Retinal pigment epithelial cell (primary cell): ENCODE data around the gene TMEM61.

Source experiments
- DNase-seq: peaks from one replicate; pipeline ENCODE4 v3.0.0-alpha.2; 2010; ENCODE audit warnings: low read depth
- H3K4me3 ChIP-seq: 2 replicates; pipeline ENCODE4 v1.5.1; 2011; ENCODE audit warnings: mild to moderate bottlenecking, low read length, control low read depth, moderate library complexity
- TF ChIP-seq, protein P1 (sequence below): conservative IDR thresholded peaks from 2 replicates; pipeline ENCODE4 v1.5.1; 2011; ENCODE audit warnings: low read depth, low read length, control low read depth, inconsistent platforms

The TMEM61 gene

DNA sequence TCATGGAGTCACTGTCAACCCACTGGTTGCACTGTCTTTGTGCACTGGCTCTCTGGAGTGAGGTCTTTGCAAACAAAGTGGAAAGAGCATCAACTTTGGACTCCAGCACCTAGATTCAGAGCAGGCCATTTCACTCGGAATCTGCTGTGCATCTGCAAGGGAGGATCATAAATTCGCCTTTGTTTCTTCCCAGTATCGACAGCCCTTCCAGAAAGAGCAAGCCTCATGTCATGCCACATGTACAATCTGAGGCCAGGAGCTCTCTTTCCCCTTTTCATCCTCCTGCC, 58.1 kb downstream of the TMEM61 start:
- TF ChIP-seq, protein P1, sequence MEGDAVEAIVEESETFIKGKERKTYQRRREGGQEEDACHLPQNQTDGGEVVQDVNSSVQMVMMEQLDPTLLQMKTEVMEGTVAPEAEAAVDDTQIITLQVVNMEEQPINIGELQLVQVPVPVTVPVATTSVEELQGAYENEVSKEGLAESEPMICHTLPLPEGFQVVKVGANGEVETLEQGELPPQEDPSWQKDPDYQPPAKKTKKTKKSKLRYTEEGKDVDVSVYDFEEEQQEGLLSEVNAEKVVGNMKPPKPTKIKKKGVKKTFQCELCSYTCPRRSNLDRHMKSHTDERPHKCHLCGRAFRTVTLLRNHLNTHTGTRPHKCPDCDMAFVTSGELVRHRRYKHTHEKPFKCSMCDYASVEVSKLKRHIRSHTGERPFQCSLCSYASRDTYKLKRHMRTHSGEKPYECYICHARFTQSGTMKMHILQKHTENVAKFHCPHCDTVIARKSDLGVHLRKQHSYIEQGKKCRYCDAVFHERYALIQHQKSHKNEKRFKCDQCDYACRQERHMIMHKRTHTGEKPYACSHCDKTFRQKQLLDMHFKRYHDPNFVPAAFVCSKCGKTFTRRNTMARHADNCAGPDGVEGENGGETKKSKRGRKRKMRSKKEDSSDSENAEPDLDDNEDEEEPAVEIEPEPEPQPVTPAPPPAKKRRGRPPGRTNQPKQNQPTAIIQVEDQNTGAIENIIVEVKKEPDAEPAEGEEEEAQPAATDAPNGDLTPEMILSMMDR: no peak
- H3K4me3 ChIP-seq: no peak overlapping the region
- no peak for DNase-seq

DNA sequence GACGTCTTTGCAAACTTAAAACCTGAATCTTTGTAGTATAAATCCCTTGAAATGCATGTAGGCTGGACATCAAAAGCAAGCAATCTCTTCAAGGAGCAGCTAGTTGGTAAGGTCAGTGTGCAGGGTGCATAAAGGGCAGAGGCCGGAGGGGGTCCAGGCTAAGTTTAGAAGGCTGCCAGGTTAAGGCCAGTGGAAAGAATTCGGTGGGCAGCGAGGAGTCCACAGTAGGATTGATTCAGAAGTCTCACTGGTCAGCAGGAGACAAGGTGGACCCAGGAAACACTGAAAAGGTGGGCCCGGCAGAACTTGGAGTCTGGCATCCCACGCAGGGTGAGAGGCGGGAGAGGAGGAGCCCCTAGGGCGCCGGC, 58.5 kb downstream of the TMEM61 start:
- H3K4me3 ChIP-seq: peak overlapping the region; percentile 41
- TF ChIP-seq, protein P1: no peak
- DNase-seq: no peak

DNA sequence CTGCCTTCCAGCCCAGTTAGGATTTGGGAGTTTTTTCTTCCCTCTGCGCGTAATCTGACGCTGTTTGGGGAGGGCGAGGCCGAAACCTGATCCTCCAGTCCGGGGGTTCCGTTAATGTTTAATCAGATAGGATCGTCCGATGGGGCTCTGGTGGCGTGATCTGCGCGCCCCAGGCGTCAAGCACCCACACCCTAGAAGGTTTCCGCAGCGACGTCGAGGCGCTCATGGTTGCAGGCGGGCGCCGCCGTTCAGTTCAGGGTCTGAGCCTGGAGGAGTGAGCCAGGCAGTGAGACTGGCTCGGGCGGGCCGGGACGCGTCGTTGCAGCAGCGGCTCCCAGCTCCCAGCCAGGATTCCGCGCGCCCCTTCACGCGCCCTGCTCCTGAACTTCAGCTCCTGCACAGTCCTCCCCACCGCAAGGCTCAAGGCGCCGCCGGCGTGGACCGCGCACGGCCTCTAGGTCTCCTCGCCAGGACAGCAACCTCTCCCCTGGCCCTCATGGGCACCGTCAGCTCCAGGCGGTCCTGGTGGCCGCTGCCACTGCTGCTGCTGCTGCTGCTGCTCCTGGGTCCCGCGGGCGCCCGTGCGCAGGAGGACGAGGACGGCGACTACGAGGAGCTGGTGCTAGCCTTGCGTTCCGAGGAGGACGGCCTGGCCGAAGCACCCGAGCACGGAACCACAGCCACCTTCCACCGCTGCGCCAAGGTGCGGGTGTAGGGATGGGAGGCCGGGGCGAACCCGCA, 59.1 kb downstream of the TMEM61 start, which contains the start of gene PCSK9:
PCSK9 (plus strand) TSS at position 207 of the 741 bp plus-strand sequence; CDS start at position 497, 290 bp downstream.
- TF ChIP-seq, protein P1: no peak
- DNase-seq: no peak
- H3K4me3 ChIP-seq: peak within 1 kb of the TSS; percentile 41

DNA sequence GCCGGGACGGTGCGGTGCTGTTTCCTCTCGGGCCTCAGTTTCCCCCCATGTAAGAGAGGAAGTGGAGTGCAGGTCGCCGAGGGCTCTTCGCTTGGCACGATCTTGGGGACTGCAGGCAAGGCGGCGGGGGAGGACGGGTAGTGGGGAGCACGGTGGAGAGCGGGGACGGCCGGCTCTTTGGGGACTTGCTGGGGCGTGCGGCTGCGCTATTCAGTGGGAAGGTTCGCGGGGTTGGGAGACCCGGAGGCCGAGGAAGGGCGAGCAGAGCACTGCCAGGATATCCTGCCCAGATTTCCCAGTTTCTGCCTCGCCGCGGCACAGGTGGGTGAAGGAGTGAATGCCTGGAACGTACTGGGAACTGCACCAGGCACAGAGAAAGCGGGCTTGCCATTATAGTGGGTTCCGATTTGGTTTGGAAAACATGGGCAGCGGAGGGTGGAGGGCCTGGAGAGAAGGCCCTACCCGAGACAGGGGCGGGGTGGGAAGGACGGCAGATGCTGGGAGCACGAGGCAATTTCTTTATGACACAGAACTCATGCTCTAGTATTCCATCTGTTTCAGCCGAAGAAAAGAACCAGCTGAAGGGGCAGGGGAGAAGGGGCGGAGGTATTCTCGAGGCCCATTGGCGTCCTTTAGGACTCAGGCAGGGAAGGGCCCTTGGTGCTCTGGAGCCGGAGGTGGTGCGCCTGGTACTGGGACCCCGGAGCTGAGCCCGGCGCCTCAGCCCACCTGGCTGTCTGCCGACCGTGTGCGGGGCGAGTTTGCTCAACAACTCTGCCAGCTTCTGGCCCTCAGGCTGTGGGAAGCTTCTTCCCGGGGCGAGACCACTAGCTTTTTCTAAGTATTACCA, 59.9 kb downstream of the TMEM61 start:
- H3K4me3 ChIP-seq: peak overlapping the region; percentile 41
- no peak for DNase-seq
- TF ChIP-seq, protein P1: no peak

DNA sequence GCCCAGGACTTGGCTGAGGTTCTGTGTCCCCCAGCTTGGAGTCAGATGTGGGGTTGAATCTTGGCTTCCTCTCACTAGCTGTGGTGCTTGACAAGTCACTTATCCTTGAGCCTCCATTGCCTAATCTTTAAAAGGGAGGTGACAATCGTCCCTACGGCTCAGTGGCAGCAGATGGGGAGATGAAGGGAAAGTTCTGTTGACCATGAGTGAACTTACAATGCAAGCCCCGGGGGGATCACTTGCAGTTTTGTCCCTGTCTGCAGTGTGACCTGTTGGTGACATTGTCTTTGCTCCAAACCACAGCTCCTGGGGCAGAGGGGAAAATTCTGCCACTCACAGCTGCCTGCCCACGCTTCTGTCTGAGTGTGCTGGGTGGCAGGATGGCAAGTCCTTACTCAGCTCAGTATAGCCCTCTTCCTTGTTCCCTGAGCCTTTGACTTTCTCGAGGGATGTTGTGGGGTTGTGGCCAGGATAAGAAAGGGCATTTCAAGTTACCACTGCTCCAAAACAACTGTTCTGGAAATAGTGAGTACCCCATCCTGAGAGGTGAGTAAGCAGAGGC, 60.6 kb downstream of the TMEM61 start:
- no peak for DNase-seq
- no peak overlapping the region for H3K4me3 ChIP-seq
- TF ChIP-seq, protein P1: no peak

DNA sequence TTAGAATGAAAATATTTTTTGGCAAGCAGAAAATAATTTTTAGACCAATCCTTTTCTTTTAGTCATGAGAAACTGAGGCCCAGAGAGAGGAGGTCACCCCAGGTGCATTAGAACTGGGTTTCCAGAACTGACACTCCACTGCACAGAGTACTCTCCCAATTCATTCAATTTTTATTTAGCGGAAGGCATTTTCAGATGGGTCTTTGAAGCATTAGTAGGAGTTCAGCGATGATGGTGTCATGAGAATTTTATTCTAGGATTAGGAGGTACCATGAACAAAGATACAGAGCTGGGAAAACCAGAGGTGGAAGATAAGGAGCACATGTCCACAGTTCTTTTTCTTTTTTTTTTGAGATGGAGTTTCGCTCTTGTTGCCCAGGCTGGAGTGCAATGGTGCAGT, 61.2 kb downstream of the TMEM61 start:
- H3K4me3 ChIP-seq: no peak overlapping the region
- DNase-seq: no peak
- TF ChIP-seq, protein P1: no peak
